Neutrophil (primary cell): ENCODE measurements around the gene TRABD.

Experiments used
- H3K27ac ChIP-seq: fragments of 200-600 bp; sonication (generic); 2 replicates; pipeline ENCODE4 v1.5.1; 2016; ENCODE audit warnings: mild to moderate bottlenecking, moderate library complexity
- H3K27me3 ChIP-seq: fragments of 200-600 bp; sonication (generic); 2 replicates; pipeline ENCODE4 v1.6.0; 2016; ENCODE audit warnings: mild to moderate bottlenecking
- H3K36me3 ChIP-seq: fragments of 200-600 bp; sonication (generic); 2 replicates; pipeline ENCODE4 v1.5.1; 2017
- H3K4me1 ChIP-seq, 2 experiments: fragments of 200-600 bp in 1 of 2; sonication (generic) in 1 of 2; 1 replicate in 1 of 2; 2 replicates in 1 of 2; pipeline versions ENCODE4 v1.5.1 to v1.6.1; 2013 to 2016; ENCODE audit warnings: low read depth in 1 of 2, low read length in 1 of 2, mild to moderate bottlenecking in 1 of 2, moderate library complexity in 1 of 2; ENCODE audit not compliant: control insufficient read depth in 1 of 2, insufficient read depth in 1 of 2
- H3K4me3 ChIP-seq, 2 experiments: fragments of 200-600 bp in 1 of 2; sonication (generic) in 1 of 2; 1 replicate in 1 of 2; 2 replicates in 1 of 2; pipeline ENCODE4 v1.5.1; 2013 to 2016; ENCODE audit warnings: low read depth in 1 of 2, low read length in 1 of 2, mild to moderate bottlenecking in 1 of 2, moderate library complexity in 1 of 2
- H3K9me3 ChIP-seq: fragments of 200-600 bp; sonication (generic); 2 replicates; pipeline ENCODE4 v1.5.1; 2016
- TF ChIP-seq, protein P1 (sequence below): fragments of 200-600 bp; sonication (generic); IDR thresholded peaks from 2 replicates; pipeline ENCODE4 v1.5.1; 2016; ENCODE audit warnings: antibody characterized with exemption

Gene TRABD

DNA sequence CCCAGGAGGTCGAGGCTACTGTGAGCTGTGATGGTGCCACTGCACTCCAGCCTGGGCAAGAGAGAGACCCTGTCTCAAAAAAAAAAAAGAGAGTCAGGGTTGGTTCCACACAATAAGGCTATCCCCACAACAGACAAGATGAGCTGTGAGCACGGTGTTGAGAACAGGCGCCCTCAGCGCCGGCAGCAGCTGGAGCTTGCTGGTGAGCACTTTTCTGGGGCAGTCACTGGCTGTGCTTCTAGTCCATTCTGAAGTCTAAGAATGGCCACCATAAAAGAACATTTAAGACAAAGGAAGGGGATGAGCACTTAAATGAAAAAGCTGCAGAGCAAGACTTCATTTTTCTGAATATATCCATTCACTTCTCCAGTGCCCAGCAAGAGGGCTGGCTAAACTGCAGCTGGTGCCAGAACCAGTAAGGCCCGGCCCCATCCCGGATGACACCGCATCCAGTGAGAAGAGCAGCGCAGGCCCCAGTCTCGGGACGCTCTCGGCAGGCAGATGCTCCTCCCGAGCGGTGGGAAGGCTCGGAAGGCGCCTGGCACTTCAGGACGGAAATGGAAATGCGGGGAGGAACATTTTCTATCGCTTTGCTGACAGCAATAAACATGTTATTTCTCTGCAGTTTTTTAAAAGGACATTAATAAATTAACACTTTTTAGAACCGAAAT is 46.9 kb downstream of the TRABD start:
- TF ChIP-seq, protein P1, sequence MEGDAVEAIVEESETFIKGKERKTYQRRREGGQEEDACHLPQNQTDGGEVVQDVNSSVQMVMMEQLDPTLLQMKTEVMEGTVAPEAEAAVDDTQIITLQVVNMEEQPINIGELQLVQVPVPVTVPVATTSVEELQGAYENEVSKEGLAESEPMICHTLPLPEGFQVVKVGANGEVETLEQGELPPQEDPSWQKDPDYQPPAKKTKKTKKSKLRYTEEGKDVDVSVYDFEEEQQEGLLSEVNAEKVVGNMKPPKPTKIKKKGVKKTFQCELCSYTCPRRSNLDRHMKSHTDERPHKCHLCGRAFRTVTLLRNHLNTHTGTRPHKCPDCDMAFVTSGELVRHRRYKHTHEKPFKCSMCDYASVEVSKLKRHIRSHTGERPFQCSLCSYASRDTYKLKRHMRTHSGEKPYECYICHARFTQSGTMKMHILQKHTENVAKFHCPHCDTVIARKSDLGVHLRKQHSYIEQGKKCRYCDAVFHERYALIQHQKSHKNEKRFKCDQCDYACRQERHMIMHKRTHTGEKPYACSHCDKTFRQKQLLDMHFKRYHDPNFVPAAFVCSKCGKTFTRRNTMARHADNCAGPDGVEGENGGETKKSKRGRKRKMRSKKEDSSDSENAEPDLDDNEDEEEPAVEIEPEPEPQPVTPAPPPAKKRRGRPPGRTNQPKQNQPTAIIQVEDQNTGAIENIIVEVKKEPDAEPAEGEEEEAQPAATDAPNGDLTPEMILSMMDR = no peak
- H3K4me1 ChIP-seq = no peaks in the 10 kb centered on the region
- H3K9me3 ChIP-seq = no peaks in the 10 kb centered on the region
- no peaks in the 10 kb centered on the region for H3K27me3 ChIP-seq
- no peak overlapping the region for H3K4me3 ChIP-seq
- peaks cover 40% of the 10 kb centered on the region for H3K36me3 ChIP-seq
- H3K27ac ChIP-seq = no peak overlapping the region

DNA sequence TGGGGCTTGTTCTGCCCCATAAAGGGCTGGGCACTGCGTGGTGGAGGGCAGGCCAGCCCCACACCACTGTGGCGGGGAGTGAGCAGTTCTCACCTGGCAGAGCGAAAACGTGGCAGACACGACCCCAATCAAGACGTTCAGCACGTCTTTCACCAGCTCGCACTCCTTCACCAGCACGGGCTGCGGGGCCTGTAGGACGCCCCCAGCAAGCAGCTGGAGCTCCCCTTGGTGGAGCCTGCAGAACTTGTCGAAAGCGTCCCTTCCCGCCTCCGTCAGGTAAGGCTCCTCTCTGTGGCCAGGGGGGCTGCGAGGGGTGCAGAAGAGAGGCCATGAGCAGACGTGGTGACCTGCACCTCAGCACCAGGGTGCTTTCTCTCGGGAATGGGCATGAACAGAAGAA is 47.5 kb downstream of the TRABD start:
- Histone ChIP-seq H3K27ac (no peak overlapping the region), H3K36me3 (peaks cover 34% of the 10 kb centered on the region), H3K27me3 (no peaks in the 10 kb centered on the region), H3K4me1 (no peaks in the 10 kb centered on the region), H3K4me3 (no peak overlapping the region), H3K9me3 (no peaks in the 10 kb centered on the region)
- TF ChIP-seq, protein P1 = no peak

DNA sequence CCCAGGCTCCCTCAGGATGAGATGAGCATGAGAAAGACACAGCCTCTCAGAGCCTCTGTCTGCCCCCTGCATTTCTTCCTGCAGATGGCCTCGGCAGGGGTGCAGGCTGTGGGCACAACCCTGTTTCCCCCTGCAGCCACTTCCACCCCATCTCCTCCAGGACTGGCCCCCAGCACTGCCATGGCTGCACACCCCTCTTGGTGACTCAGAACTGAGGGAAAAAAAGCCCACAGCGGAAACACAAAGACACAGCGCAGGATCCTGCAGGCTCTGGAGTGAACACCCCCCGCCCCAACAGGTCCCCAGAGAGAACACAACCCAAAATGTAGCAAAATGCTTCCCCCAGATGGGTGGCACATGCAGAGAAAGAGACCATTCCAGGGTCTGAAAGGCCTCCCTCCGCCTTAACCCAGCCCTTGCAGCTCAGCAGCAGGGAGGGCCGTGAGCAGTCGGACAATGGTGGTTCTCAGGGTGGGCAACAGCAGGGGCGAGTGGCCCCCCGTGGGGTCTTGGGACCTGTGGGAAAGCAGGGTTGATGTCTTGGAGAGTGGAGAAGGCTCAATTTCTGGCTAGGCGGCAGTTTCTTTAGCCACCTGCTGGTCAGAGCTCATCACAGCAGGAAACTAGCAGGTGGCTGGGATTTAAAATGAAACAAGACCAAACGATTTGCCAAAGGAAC is 51.2 kb downstream of the TRABD start:
- peaks cover 9 to 10% of the 10 kb centered on the region in 2 experiments for H3K4me1 ChIP-seq
- H3K36me3 ChIP-seq = peaks cover 32% of the 10 kb centered on the region
- H3K27me3 ChIP-seq = no peaks in the 10 kb centered on the region
- H3K9me3 ChIP-seq = no peaks in the 10 kb centered on the region
- no peak overlapping the region for H3K27ac ChIP-seq
- no peak overlapping the region for H3K4me3 ChIP-seq
- TF ChIP-seq, protein P1 = no peak

DNA sequence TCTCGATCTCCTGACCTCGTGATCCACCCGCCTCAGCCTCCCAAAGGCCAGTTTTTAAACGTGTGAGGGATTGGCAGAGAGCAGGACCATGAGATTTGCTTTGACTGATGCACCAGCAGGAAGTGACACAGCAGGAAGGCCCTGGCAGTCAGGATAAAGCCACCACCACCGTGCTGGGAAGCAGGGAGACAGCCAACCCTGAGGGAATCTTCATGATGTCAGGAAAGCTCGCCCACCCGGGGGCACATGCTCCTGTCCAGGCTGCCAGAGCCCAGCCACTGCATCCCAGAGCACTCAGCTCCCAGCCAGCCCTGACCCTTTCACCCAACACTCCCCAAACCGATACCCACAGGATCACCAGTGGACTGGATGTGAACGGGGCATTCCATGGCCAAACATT is 53.0 kb downstream of the TRABD start:
- H3K27me3 ChIP-seq = no peaks in the 10 kb centered on the region
- H3K4me3 ChIP-seq = no peak overlapping the region
- H3K36me3 ChIP-seq = peaks cover 23% of the 10 kb centered on the region
- TF ChIP-seq, protein P1 = no peak
- H3K4me1 ChIP-seq = peaks cover 28 to 29% of the 10 kb centered on the region in 2 experiments
- H3K9me3 ChIP-seq = no peaks in the 10 kb centered on the region
- H3K27ac ChIP-seq = no peak overlapping the region

DNA sequence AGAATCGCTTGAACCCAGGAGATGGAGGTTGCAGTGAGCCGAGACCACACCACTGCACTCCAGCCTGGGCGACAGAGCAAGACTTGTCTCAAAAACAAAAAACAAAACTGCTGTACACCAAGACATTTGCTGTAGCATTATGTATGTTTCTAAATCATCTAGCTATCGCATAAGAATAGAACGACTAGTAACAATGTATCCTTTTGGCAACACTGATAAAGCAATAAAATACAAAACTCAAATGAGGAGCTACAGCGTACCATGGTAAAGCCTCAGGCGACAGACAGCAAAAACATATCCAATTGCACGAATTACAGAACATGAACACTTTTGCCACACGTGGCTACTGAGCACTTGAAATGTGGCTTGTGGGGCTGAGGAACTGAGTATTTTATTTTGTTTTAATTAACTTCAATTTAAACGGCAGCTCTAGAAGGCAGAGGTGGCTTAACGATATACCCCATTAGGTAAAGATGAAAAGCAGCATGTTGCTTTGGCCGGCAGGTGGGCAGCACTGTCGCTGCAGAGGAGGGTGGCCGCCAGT is 56.8 kb downstream of the TRABD start:
- H3K27ac ChIP-seq = no peak overlapping the region
- peaks cover 30% of the 10 kb centered on the region for H3K36me3 ChIP-seq
- H3K4me1 ChIP-seq = peaks cover 46 to 52% of the 10 kb centered on the region in 2 experiments
- TF ChIP-seq, protein P1 = no peak
- H3K9me3 ChIP-seq = no peaks in the 10 kb centered on the region
- H3K4me3 ChIP-seq = no peak overlapping the region
- no peaks in the 10 kb centered on the region for H3K27me3 ChIP-seq
